ENCODE results near the gene SYDE2.
A peak's percentile ranks its signal among the peaks of the same experiment; 100 is the strongest.
"Not testable (repeated sequence)": the region's sequence is repeated elsewhere in the genome, so short reads cannot be mapped to it uniquely, and the experiment has no call there.

SYDE2 gene

DNA sequence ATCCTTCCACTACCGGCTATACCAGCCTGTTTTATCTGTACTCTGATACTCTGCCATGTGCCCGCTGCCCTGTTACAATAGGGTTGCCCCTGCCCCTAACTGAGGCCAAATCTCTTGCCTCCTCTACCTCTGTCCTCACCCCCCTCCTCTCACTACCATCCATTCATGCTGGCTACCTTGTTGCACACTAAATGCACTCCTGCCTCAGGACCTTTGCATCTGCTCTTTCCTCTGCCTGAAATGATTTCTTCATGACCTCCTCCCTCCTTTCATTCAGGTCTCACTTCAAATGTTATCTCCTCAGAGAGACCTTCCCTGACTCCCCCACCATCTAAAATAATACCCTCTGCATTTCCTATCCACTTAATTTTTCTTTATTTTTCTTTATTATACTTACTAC lies 7.7 kb upstream of the SYDE2 start:
- no peak for DNase-seq

DNA sequence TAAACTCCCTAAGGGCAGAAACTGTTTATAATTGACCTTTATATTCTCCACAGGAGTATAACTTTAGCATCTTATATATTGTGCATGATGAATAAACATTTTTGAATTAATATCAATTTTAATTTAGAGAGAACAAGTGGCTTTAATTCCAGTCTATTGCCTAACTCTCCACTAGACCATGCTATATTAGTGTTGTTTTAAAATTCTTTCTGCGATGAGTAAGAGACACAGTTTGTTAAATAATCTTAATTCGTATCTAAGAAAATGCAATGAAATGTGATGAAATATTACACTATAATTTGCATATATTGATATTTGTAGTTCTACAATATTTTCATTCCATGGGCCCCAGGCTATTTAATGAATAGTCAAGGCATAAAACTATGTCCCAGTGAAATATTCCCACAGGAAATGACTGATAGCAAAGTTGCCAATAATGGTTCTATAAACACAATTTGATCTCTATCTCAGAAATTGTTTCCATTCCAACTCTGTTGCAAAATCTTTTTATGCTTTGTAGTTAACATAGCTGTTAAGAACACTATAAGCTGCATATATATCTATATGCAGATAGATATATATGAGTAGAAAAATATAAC lies 2.9 kb upstream of the SYDE2 start:
- DNase-seq: no peak

DNA sequence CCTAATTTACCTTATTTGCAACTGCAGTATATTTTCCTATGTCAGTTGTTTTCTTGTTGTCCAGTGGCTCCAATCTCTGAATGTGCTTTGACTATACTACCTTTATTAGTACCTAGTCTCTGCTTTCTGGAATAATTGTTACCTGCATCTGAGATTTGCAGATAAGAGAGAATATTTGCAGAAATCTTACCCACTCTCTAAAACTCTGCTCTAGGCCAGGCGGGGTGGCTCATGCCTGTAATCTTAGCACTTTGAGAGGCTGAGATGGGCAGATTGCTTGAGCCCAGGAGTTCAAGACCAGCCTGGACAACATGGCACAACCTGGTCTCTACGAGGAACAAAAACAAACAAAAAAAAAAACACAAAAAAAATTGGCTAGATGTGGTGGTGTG lies 2.0 kb upstream of the SYDE2 start:
- no peak for DNase-seq

DNA sequence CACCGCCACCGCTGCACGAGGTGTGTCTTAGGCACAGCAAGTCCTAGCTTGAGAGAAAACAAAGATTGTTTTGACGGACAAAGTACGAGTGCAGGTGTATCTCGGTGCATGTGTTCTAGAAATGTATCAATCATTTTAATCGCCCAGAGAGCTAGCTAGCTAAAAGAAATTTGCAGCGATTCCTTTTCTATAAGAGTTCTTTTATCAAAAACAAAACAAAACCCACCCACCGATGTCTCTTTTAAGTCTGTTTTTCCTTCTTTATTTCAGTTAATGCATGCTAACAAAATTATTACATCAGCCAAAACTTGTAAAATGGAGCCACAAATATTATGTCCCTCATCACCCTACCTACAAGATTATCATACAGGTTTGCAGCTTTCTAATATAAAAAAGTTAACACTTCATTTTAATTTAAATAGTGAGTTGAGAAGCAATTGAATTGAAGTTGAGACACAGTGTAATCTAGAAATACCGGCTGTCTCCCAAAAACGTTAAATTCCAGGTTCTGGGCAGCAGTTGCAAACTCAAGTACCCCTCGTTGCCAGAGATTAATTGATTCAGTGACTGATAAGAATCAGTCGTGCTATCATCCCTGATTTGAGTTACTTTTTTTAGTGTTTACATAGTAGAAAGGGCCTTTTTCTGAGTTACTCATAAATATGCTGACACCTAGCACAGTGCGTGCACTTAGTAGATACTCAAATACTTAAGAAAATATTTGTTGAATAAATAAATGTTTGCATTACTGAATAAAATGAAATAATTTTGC lies 1.5 kb upstream of the SYDE2 start:
- no peak for DNase-seq

- DNase-seq: peak; percentile 28 to 50
These were observed 700 bp upstream of the SYDE2 start for GRCh38 chr1:85201340-85202091.

GRCh38 chr1:85199667-85200462 lies 951 bp downstream of the SYDE2 start:
- no peak for DNase-seq

DNA sequence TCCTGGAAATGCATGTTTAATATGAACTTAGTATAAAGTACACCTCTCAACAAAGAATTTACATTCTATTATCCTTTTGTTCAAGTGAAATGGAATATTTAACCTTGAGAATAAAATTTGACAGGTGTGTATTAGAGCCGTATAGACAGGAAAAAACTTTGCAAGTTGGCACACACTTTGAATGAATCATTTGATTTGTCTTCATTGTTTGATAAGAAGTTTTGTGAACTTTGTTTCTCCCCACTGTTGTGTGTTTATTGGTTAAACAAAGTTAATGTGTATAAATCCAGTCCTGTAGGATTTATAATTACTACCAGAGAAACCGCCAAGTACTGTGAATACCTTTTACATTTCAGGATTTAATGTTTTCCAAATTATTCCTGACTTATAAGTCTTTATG lies 2.0 kb downstream of the SYDE2 start:
- no peak for DNase-seq

DNA sequence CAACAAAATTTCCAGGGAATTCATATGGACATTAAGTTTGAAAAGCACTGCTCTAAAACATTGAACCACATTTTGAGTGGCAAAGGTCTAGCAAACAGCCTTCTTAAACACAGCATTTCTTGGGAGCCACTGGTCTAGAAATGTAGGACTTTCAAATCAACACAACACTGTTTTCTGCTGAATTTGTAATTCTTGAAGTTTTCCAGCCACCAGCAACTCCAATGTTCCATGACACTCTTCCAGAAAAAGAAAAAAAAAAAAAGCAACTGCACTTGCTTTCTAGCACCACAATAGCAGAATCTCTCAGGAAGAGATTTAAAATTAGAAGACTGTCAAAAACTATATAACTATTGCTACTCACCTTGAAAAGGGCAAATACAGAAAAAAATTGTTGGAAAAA lies 4.5 kb downstream of the SYDE2 start:
- no peak for DNase-seq

GRCh38 chr1:85195703-85196102 lies 5.1 kb downstream of the SYDE2 start:
- no peak for DNase-seq

DNA sequence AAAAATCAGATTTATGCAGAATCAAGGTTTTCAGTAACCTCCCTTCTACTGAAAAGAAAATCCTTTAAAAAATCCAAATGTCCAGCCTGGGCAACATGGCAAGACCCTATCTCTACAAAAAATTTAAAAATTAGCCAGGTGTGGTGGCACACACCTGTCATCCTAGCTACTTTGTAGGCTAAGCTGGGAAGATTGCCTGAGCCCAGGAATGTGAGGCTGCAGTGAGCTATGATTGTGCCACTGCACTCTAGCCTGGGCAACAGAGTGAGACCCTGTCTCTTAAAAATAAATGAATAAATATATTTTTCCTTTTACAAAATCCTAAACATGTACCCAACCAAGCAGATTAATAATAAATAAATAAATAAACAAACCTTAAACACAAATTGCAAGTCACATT lies 8.7 kb downstream of the SYDE2 start:
- DNase-seq: not testable (repeated sequence)

- no peak for DNase-seq
These were observed 11.7 kb downstream of the SYDE2 start for GRCh38 chr1:85189120-85189519.

DNA sequence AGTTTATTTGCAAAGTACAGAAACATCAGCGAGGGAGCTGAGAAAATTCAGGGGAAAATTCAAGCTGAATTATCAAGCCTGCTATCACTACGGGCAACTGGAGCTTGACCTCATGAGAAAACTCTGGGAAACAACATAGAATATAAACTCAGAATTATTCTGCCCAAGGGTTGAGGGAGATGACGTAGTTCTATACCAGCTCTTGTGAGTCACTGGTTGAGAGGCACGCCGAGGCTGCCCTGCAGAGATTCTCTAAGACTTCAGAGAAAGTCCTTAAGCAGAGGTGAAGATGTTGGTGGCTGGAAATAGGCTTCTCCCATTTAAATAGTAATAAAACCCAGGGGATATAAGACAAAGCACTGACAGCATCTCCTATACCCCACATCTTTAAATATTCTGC lies 12.3 kb downstream of the SYDE2 start:
- DNase-seq: no peak

GRCh38 chr1:85187021-85187420 lies 13.8 kb downstream of the SYDE2 start:
- DNase-seq: not testable (repeated sequence)

DNA sequence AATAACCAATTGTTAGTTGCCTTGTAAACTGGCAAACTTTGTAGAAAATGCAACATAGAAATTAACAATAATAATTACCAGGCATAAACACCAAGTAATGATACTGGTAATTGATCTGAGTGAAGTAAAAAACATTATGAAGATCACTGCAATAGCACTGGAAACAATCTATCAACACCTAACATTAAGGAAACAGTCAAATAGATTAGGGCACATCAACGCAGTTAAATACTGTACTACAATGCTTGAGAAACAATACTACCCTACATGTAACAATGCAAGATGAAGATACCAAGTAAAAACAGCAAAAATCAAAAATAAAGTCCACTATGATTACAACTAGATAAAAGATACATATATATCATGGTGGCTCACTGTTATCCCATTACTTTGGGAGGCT lies 16.6 kb downstream of the SYDE2 start:
- no peak for DNase-seq

DNA sequence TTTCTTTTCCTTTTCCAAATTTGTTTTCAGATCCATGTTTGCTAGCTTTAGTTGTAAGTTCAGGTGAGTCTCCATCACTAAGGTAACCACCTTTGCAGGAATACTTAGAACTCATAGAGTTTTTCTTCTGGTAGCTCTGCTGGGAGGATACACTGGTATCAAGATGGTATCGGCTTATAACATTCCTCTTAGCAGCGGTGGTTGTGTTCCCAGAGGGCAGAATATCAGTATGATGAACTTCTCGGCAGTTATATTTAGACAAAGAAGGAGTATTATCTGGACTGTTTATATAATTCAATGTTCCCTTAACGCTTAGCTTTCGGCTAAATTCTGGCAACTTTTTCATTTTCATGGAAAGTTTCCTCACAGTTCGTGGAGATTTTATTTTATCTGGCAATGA lies 18.1 kb downstream of the SYDE2 start:
- DNase-seq: no peak

DNA sequence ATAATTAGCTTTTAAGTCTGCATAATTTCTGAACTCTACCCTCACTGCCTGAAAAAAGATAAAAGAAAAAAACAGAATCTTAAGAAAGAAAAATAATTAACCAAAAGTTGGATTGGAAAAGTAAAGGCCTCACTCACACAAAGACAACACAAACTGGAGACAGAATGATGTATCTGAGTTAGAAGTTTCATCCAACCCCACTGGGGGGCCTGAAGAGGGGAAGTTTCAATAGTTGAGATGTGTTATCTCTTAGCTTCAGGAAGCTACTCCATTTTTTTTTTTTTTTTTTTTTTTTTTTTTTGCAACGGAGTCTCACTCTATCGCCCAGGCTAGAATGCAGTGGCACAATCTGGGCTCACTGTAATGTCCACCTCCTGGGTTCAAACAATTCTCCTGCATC lies 19.9 kb downstream of the SYDE2 start:
- DNase-seq: no peak

DNA sequence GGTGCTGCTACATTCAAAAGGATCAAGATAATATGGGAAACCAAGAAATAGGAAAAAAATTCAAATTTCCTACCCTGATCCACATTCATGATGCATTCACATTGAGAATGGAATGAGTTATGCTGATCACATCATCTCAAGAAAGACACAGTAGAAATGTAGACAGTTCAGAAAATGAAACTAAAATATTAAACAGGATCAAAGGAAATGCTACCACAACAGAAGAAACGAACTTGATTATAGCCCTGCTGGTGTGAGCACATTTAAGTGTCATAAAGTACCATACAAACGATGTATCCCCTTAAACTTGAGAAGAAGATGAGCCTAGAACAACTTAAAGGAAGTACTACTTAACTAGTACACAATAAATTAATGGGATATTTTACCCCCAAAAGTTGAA lies 21.3 kb downstream of the SYDE2 start:
- DNase-seq: no peak

DNA sequence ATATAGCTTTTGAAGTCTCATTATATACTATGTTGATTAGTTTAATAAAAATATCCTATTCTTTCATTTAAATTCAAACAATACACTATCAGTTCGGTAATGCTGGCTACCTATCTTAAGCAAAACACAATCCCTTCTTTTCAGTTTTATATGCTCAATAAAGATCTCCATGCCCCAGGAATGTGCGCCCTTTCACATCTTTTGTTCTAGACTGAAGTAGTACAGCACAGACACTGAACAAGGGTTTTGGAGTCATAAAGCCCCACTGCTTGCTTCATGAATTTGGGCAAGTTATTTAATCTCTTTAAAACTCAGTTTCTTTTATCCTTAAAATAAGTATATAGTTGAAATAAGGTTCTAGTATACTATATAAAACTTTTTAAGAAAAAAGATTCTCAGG lies 22.4 kb downstream of the SYDE2 start:
- DNase-seq: no peak

- DNase-seq: no peak
These were observed 26.3 kb downstream of the SYDE2 start for GRCh38 chr1:85174503-85174902.

DNA sequence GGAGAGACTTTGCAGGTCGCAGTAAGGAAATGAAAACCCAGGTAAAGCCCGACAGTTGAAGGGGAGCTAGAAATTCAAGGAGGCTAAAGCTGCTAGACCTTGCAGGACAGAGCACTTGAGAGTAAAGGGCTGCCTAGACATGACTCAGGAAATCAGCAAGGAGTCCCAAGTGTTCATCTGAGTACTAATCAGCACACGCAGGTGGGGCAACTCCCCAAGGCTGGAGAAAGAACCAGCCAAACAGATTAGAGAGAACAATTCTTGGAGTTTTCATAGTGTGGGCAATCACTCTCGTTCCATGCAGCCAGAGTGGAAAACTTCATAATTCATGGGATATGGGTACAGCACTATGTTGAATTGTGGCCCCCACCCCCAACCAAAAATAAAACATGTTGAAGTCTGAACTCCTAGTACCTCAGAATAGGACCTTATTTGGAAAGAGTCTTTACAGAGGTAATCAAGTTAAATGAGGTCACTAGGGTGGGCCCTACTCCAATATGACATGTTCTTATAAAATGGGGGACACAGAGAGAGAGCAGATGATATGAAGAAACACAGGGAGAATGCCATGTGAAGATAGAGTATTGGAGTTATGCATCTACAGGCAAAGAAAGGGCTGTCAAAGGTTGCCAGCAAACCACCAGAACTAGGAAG lies 28.0 kb downstream of the SYDE2 start:
- no peak for DNase-seq

GRCh38 chr1:85171721-85172120 lies 29.1 kb downstream of the SYDE2 start:
- no peak for DNase-seq

DNA sequence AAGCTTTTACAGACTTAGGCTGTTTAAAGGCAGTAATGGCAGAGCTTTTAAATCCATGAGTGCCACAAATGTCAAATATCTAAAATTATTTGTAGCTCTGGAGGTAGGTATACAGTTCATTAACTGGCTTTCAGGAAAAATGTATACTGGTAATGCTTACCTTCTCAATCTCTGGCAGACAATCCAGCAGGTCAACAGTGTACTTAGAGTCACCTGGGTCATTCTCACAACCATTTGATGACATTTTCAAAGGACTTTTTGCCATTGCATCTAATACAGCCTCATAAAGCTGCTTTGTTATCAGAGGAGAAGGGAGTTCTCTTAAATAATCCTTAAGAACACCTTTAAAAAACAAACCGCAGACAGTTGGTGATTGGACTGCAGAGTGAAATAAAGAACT lies 31.9 kb downstream of the SYDE2 start:
- DNase-seq: no peak

DNA sequence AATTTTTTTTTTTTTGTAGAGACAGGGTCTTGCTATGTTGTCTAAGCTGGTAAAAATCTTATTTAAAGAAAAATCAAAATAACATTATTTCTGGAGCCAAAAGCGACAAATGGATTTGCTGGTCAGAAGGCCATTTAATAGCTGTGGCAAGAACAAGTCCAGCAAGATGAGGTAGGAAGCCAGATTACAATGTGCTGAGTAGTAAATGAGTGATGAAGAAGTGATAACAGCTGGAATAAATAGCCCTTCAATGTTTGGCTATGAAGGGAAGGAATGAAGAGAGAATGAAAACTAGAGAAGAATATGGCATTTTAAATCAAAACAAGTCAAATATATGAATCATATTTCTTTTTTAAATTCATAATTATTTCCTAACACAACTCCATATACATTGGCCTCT lies 34.5 kb downstream of the SYDE2 start:
- DNase-seq: no peak

Measured in SHP77 (cell line).